Muscle of back (tissue), 10 donors: ENCODE measurements around the gene EIF4B. TPM values are rescaled to one million over a fixed set of nuclear protein-coding genes. Genes with fewer than 3 reads are reported as not detected.

Experiments used
- polyA plus RNA-seq, 10 donors: library from polyadenylated mRNA; unstranded; fragments of 120-200 nt; gene quantifications; one replicate each; pipeline ENCODE4 v1.2.1, GENCODE V29; 2013; ENCODE audit not compliant: insufficient read length in 10 of 10

The EIF4B gene
- polyA plus RNA-seq, 10 donors = 357 to 476 (median 416) TPM

Other genes with a start within 250 kb of the EIF4B start
- gene KRT76, start 229.1 kb upstream of the EIF4B start, polyA plus RNA-seq = not detected
- gene KRT3, start 210.3 kb upstream of the EIF4B start, polyA plus RNA-seq = under 1 TPM in 1 of 10 donors, not detected in 9; 0.46 TPM
- 100 to 1,000 TPM in 1 of 10 donors, 1 to 10 TPM in 1, under 1 TPM in 4, not detected in 4; 0.11 to 126 (median 0.64) TPM for gene KRT4, start 192.3 kb upstream of the EIF4B start, polyA plus RNA-seq
- under 1 TPM in 1 of 10 donors, not detected in 9; 0.21 TPM for gene KRT79, start 172.1 kb upstream of the EIF4B start, polyA plus RNA-seq
- 1 to 10 TPM in 1 of 10 donors, under 1 TPM in 2, not detected in 7; 0.25 to 1.9 (median 0.52) TPM for gene KRT78, start 157.5 kb upstream of the EIF4B start, polyA plus RNA-seq
- gene KRT8, start 101.4 kb upstream of the EIF4B start, polyA plus RNA-seq = 10 to 100 TPM in 2 of 10 donors, 1 to 10 TPM in 8; 1.7 to 28.7 (median 3.8) TPM
- 10 to 100 TPM in 1 of 10 donors, 1 to 10 TPM in 9; 3.0 to 17.1 (median 3.5) TPM for gene KRT18, start 57.3 kb upstream of the EIF4B start, polyA plus RNA-seq
- 100 to 1,000 TPM in 3 of 10 donors, 10 to 100 TPM in 7; 60.2 to 137 (median 84.2) TPM for gene TNS2, start 43.6 kb downstream of the EIF4B start, polyA plus RNA-seq
- gene SPRYD3, start 72.9 kb downstream of the EIF4B start, polyA plus RNA-seq = 10 to 100 TPM; 15.9 to 22.3 (median 18.3) TPM
- 100 to 1,000 TPM in 6 of 10 donors, 10 to 100 TPM in 4; 39.4 to 236 (median 105) TPM for gene IGFBP6, start 91.2 kb downstream of the EIF4B start, polyA plus RNA-seq
- under 1 TPM in 8 of 10 donors, not detected in 2; 0.12 to 0.45 (median 0.22) TPM for gene SOAT2, start 97.0 kb downstream of the EIF4B start, polyA plus RNA-seq
- 10 to 100 TPM; 25.0 to 36.7 (median 28.3) TPM for gene ZNF740, start 174.3 kb downstream of the EIF4B start, polyA plus RNA-seq
- gene CSAD, start 174.5 kb downstream of the EIF4B start, polyA plus RNA-seq = 10 to 100 TPM; 18.5 to 75.7 (median 28.7) TPM
- 1 to 10 TPM in 5 of 10 donors, under 1 TPM in 5; 0.46 to 5.6 (median 0.93) TPM for gene ITGB7, start 200.8 kb downstream of the EIF4B start, polyA plus RNA-seq
- gene RARG, start 225.8 kb downstream of the EIF4B start, polyA plus RNA-seq = 10 to 100 TPM; 17.8 to 45.7 (median 26.1) TPM